Sigmoid colon (tissue), 4 donors: ENCODE results near the gene GNPDA1.

ENCODE experiments used
- CTCF ChIP-seq, 4 experiments: fragments of 450-650 bp in 3 of 4; fragments of 200-600 bp in 1 of 4; IDR thresholded peaks; one replicate each; pipeline ENCODE4 v1.5.1; 2016 to 2019; ENCODE audit warnings: antibody characterized with exemption in 4 of 4, mild to moderate bottlenecking in 3 of 4, moderate library complexity in 2 of 4
- EP300 ChIP-seq, 4 donors: sonication (generic); formaldehyde crosslinking; IDR thresholded peaks; one replicate each; pipeline ENCODE4 v1.6.1; 2017; ENCODE audit warnings: antibody characterized with exemption in 4 of 4
- POLR2A ChIP-seq, 2 donors: fragments of 450-650 bp; IDR thresholded peaks; one replicate each; pipeline ENCODE4 v1.6.1; 2016; ENCODE audit warnings: antibody characterized with exemption in 2 of 2, mild to moderate bottlenecking in 2 of 2, moderate library complexity in 2 of 2
- POLR2AphosphoS5 ChIP-seq, 4 donors: sonication (generic); formaldehyde crosslinking; IDR thresholded peaks; one replicate each; pipeline ENCODE4 v1.6.1; 2017; ENCODE audit warnings: antibody characterized with exemption in 4 of 4

- TF ChIP-seq CTCF (IDR thresholded peaks at IDR 0.05) (no peak), POLR2AphosphoS5 (IDR thresholded peaks at IDR 0.05) (no peak), POLR2A (IDR thresholded peaks at IDR 0.05) (no peak), EP300 (IDR thresholded peaks at IDR 0.05) (no peak)
These were observed 15.4 kb downstream of the GNPDA1 start for GRCh38 chr5:141997358-141997960.
